ENCODE results near the gene SPEM2. TPM values are rescaled to one million over a fixed set of nuclear protein-coding genes. Genes with fewer than 3 reads are reported as not detected.

The SPEM2 gene
- polyA plus RNA-seq, 1 donor from 2014 or later = not detected

- Histone ChIP-seq H3K4me2 (ENCODE audit: low read length) (no peak overlapping the region), H3F3A (ENCODE audit: insufficient read depth, low read length, poor library complexity, severe bottlenecking) (no peaks in the 10 kb centered on the region), H3K9me2 (ENCODE audit: insufficient read depth, low read length) (no peaks in the 10 kb centered on the region), H3K36me3 (ENCODE audit: insufficient read depth, low read length) (no peaks in the 10 kb centered on the region), H2AFZ (ENCODE audit: low read depth, low read length) (no peak overlapping the region), H3K9me3 (ENCODE audit: low read length) (no peaks in the 10 kb centered on the region), H3K27ac (ENCODE audit: low read length) (no peak overlapping the region), H3K27me3 (ENCODE audit: insufficient read depth, low read depth, low read length) (no peaks in the 10 kb centered on the region), H3K9ac (ENCODE audit: low read length) (no peak overlapping the region), H3K79me2 (replicated peaks; ENCODE audit: insufficient read depth, low read length) (peaks cover 29% of the 10 kb centered on the region), H4K20me1 (ENCODE audit: insufficient read depth) (peaks cover 2% of the 10 kb centered on the region), H3K4me3 (ENCODE audit: low read length) (no peak overlapping the region)
- TF ChIP-seq EP300 (conservative IDR thresholded peaks at IDR 0.05; ENCODE audit: poor library complexity, severe bottlenecking) (no peak), EZH2 (IDR thresholded peaks at IDR 0.05; ENCODE audit: borderline replicate concordance, insufficient read depth, low read length, poor library complexity, severe bottlenecking) (no peak), SMC3 (conservative IDR thresholded peaks at IDR 0.05; ENCODE audit: poor library complexity) (no peak), MXI1 (conservative IDR thresholded peaks at IDR 0.05; ENCODE audit: poor library complexity, severe bottlenecking) (no peak), RAD21 (conservative IDR thresholded peaks at IDR 0.05) (no peak)
Measured at GRCh38 chr17:7408252-7408727, 17.1 kb upstream of the SPEM2 start.

GRCh38 chr17:7408863-7409262 lies 16.6 kb upstream of the SPEM2 start:
- Histone ChIP-seq H3K9me3 (ENCODE audit: low read length) (no peaks in the 10 kb centered on the region), H3K4me3 (ENCODE audit: low read length) (no peak overlapping the region), H3K27ac (ENCODE audit: low read length) (no peak overlapping the region), H3K9me2 (ENCODE audit: insufficient read depth, low read length) (no peaks in the 10 kb centered on the region), H3K9ac (ENCODE audit: low read length) (no peak overlapping the region), H4K20me1 (ENCODE audit: insufficient read depth) (peaks cover 2% of the 10 kb centered on the region), H3K79me2 (replicated peaks; ENCODE audit: insufficient read depth, low read length) (peaks cover 29% of the 10 kb centered on the region), H3K36me3 (ENCODE audit: insufficient read depth, low read length) (no peaks in the 10 kb centered on the region), H2AFZ (ENCODE audit: low read depth, low read length) (no peak overlapping the region), H3F3A (ENCODE audit: insufficient read depth, low read length, poor library complexity, severe bottlenecking) (no peaks in the 10 kb centered on the region), H3K4me2 (ENCODE audit: low read length) (no peak overlapping the region), H3K27me3 (ENCODE audit: insufficient read depth, low read depth, low read length) (no peaks in the 10 kb centered on the region)
- TF ChIP-seq SMC3 (conservative IDR thresholded peaks at IDR 0.05; ENCODE audit: poor library complexity) (no peak), EZH2 (IDR thresholded peaks at IDR 0.05; ENCODE audit: borderline replicate concordance, insufficient read depth, low read length, poor library complexity, severe bottlenecking) (no peak), MXI1 (conservative IDR thresholded peaks at IDR 0.05; ENCODE audit: poor library complexity, severe bottlenecking) (no peak), CTCF (IDR thresholded peaks at IDR 0.05; ENCODE audit: poor library complexity, severe bottlenecking) (no peak), EP300 (conservative IDR thresholded peaks at IDR 0.05; ENCODE audit: poor library complexity, severe bottlenecking) (no peak), POLR2AphosphoS5 (IDR thresholded peaks at IDR 0.05) (no peak), REST (IDR thresholded peaks at IDR 0.05; ENCODE audit: borderline replicate concordance) (no peak), TAF1 (IDR thresholded peaks at IDR 0.05; ENCODE audit: low read depth) (no peak), RAD21 (conservative IDR thresholded peaks at IDR 0.05) (no peak)
